A549 (cell line): Measurements from ENCODE around the gene MRPS15. TPM values are rescaled to one million over a fixed set of nuclear protein-coding genes. Genes with fewer than 3 reads are reported as not detected.

Source experiments
- ATAC-seq, 2 experiments: fragments of 200-7000 bp in 1 of 2; fragments of >200 bp in 1 of 2; cut with Nextera tagmentation in 1 of 2; cut with Tn5 transposase in 1 of 2; 3 replicates each; pipeline versions ENCODE4 v1.8.0 to v1.9.1; 2018 to 2020; ENCODE audit warnings: mild to moderate bottlenecking in 1 of 2, moderate library complexity in 1 of 2
- CTCF ChIA-PET: fragments of 300-600 bp; sonication (Branson Sonifier 250); formaldehyde crosslinking; extraction: SDS; loops from one replicate; lab custom pipeline; 2021; ENCODE audit warnings: antibody characterized with exemption, inconsistent platforms; lab: Yijun Ruan, JAX
- POLR2A ChIA-PET: fragments of 350-600 bp; formaldehyde crosslinking; extraction: SDS; loops from one replicate; lab custom pipeline; 2021; ENCODE audit warnings: antibody characterized with exemption, inconsistent platforms; lab: Yijun Ruan, JAX
- DNase-seq, 2 experiments: peaks; one replicate each; pipeline versions ENCODE4 v3.0.0 to v3.0.0-alpha.2; 2011 to 2016; ENCODE audit warnings: low read depth in 1 of 2, low spot score in 1 of 2
- FAIRE-seq: peaks from 2 replicates; lab custom pipeline; 2011; peaks lifted over from hg19 to GRCh38; lab: Jason Lieb, UNC
- H3K27ac ChIP-seq, 2 experiments: fragments of >200 bp; sonication (Bioruptor Twin); formaldehyde crosslinking; 3 replicates each; pipeline ENCODE4 v1.5.1; 2016 to 2017
- H3K4me1 ChIP-seq: fragments of >200 bp; sonication (Bioruptor Twin); formaldehyde crosslinking; 3 replicates; pipeline ENCODE4 v1.6.1; 2016
- H3K4me2 ChIP-seq: fragments of >200 bp; sonication (Bioruptor Twin); formaldehyde crosslinking; 3 replicates; pipeline ENCODE4 v1.6.1; 2016
- H3K4me3 ChIP-seq: fragments of >200 bp; sonication (Bioruptor Twin); formaldehyde crosslinking; 3 replicates; pipeline ENCODE4 v1.5.1; 2016
- H3K9me3 ChIP-seq: fragments of >200 bp; sonication (Bioruptor Twin); formaldehyde crosslinking; 3 replicates; pipeline ENCODE4 v1.6.1; 2016
- ATOH8 ChIP-seq: fragments of 250-450 bp; sonication (Bioruptor Pico); IDR thresholded peaks from 2 replicates; pipeline ENCODE4 v1.5.0; 2020; ENCODE audit warnings: low read depth, mild to moderate bottlenecking, moderate library complexity
- BHLHE40 ChIP-seq: IDR thresholded peaks from 2 replicates; pipeline ENCODE4 v1.6.1; 2012; ENCODE audit warnings: low read depth, low read length, inconsistent platforms
- E2F6 ChIP-seq: IDR thresholded peaks from 2 replicates; pipeline ENCODE4 v1.6.1; 2012; ENCODE audit warnings: low read depth, borderline replicate concordance
- ELK1 ChIP-seq: fragments of 150-350 bp; IDR thresholded peaks from 2 replicates; pipeline ENCODE4 v1.6.1; 2014; ENCODE audit warnings: low read depth, mild to moderate bottlenecking, low read length
- GATA3 ChIP-seq: IDR thresholded peaks from 2 replicates; pipeline ENCODE4 v1.6.1; 2012; ENCODE audit warnings: borderline replicate concordance
- MAZ ChIP-seq: fragments of 150-350 bp; IDR thresholded peaks from 2 replicates; pipeline ENCODE4 v1.6.1; 2014; ENCODE audit warnings: antibody characterized with exemption, low read depth, low read length, borderline replicate concordance
- NFE2L2 ChIP-seq: fragments of 150-350 bp; conservative IDR thresholded peaks from 2 replicates; pipeline ENCODE4 v1.6.1; 2014; ENCODE audit warnings: low read length
- PHF8 ChIP-seq: fragments of 200-600 bp; sonication (generic); IDR thresholded peaks from 2 replicates; pipeline ENCODE4 v1.6.1; 2016; ENCODE audit warnings: low read depth, mild to moderate bottlenecking, antibody characterized with exemption, moderate library complexity, borderline replicate concordance
- POLR2AphosphoS2 ChIP-seq: conservative IDR thresholded peaks from 2 replicates; pipeline ENCODE4 v1.6.1; 2012; ENCODE audit warnings: low read length, improper control_type of control experiment, inconsistent platforms
- RAD21 ChIP-seq, 2 experiments: fragments of >200 bp in 1 of 2; sonication (Bioruptor Twin) in 1 of 2; formaldehyde crosslinking in 1 of 2; IDR thresholded peaks in 1 of 2; conservative IDR thresholded peaks in 1 of 2; 2 replicates in 1 of 2; 3 replicates in 1 of 2; pipeline ENCODE4 v1.6.1; 2012 to 2018; ENCODE audit warnings: inconsistent platforms in 1 of 2
- RCOR1 ChIP-seq: fragments of 150-350 bp; IDR thresholded peaks from 2 replicates; pipeline ENCODE4 v1.6.1; 2014; ENCODE audit warnings: antibody characterized with exemption, low read length, low read depth
- SMC3 ChIP-seq: fragments of >200 bp; sonication (Bioruptor Twin); formaldehyde crosslinking; IDR thresholded peaks from 3 replicates; pipeline ENCODE4 v1.6.1; 2018; ENCODE audit warnings: inconsistent platforms
- SREBF2 ChIP-seq: fragments of 450-650 bp; IDR thresholded peaks from 2 replicates; pipeline ENCODE4 v1.6.1; 2014; ENCODE audit warnings: mild to moderate bottlenecking, moderate library complexity
- TP53 ChIP-seq: fragments of 250-450 bp; sonication (Bioruptor Pico); IDR thresholded peaks from 2 replicates; pipeline ENCODE4 v1.5.0; 2021; ENCODE audit warnings: mild to moderate bottlenecking, moderate library complexity
- WGBS: methylation state at CpG from one replicate; pipeline ENCODE4 v1.1.6; 2017; ENCODE audit errors: missing lambda C conversion rate; 5-methylcytosine and 5-hydroxymethylcytosine counted together
- polyA plus RNA-seq, 4 experiments: library from polyadenylated mRNA; depleted of rRNA in 3 of 4; stranded (reverse); fragments of >200 nt; fragmentation: RNase III in 1 of 4; extraction: RNeasy Plus Mini Kit Qiagen cat#74134 plus additional on column Dnase treatment in 1 of 4; gene quantifications; 2 replicates in 3 of 4; 3 replicates in 1 of 4; pipeline ENCODE4 v1.2.3, GENCODE V29; 2011 to 2017
- TF ChIP-seq, protein P1 (sequence below): fragments of 250-450 bp; sonication (Bioruptor Pico); IDR thresholded peaks from 2 replicates; pipeline ENCODE4 v1.5.0; 2021; ENCODE audit warnings: mild to moderate bottlenecking, moderate library complexity, borderline replicate concordance
- TF ChIP-seq, protein P2 (sequence below): IDR thresholded peaks from 2 replicates; pipeline ENCODE4 v1.6.1; 2012
- TF ChIP-seq, protein P3 (sequence below): fragments of >200 bp; sonication (Bioruptor Twin); formaldehyde crosslinking; IDR thresholded peaks from 3 replicates; pipeline ENCODE4 v1.5.1; 2016
- TF ChIP-seq, protein P4 (sequence below): fragments of 200-600 bp; sonication (generic); IDR thresholded peaks from 2 replicates; pipeline ENCODE4 v1.6.1; 2016; ENCODE audit warnings: antibody characterized with exemption, mild to moderate bottlenecking, moderate library complexity

The MRPS15 gene
- polyA plus RNA-seq, 2 of the 4 experiments (the other 2 are of a cell fraction): 74.7 to 79.7 TPM

DNA sequence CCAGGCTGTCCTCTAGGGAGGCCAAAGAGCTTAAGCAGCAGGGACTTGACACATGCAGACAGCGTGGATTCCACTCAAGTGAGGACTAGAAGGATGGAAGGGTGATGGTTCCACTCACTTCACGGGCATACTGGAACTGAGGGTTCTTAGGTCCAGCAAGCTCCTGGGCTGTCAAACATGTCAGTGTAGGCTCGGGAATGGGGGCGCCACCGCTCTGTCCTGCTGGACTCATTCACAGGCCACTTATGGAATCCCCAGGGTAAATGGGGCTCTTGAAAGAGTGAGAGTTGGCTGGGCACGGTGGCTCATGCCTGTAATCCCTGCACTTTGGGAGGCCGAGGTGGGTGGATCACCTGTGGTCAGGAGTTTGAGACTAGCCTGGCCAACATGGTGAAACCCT, 46.2 kb upstream of the MRPS15 start:
- ATAC-seq (no peak), FAIRE-seq (no peak), DNase-seq (no peak)
- H3K27ac ChIP-seq: no peak overlapping the region
- no peaks in the 10 kb centered on the region for H3K9me3 ChIP-seq
- 65% methylated on average over 3 of the region's 7 CpGs for WGBS
- POLR2A ChIA-PET: no interaction called here
- H3K4me1 ChIP-seq: no peaks in the 10 kb centered on the region
- TF ChIP-seq SMC3 (no peak), RAD21 (conservative IDR thresholded peaks at IDR 0.05 in 1 of 2, IDR thresholded peaks at IDR 0.05 in 1 of 2) (no peak), ELK1 (no peak), GATA3 (no peak), PHF8 (no peak), RCOR1 (no peak), SREBF2 (no peak), MAZ (no peak), ATOH8 (CRISPR knock-in tag) (no peak), NFE2L2 (no peak), E2F6 (no peak), POLR2AphosphoS2 (no peak), TP53 (CRISPR knock-in tag) (no peak), BHLHE40 (no peak)
- TF ChIP-seq, protein P1, sequence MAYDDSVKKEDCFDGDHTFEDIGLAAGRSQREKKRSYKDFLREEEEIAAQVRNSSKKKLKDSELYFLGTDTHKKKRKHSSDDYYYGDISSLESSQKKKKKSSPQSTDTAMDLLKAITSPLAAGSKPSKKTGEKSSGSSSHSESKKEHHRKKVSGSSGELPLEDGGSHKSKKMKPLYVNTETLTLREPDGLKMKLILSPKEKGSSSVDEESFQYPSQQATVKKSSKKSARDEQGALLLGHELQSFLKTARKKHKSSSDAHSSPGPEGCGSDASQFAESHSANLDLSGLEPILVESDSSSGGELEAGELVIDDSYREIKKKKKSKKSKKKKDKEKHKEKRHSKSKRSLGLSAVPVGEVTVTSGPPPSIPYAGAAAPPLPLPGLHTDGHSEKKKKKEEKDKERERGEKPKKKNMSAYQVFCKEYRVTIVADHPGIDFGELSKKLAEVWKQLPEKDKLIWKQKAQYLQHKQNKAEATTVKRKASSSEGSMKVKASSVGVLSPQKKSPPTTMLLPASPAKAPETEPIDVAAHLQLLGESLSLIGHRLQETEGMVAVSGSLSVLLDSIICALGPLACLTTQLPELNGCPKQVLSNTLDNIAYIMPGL (CRISPR knock-in tag): no peak
- TF ChIP-seq, protein P2, sequence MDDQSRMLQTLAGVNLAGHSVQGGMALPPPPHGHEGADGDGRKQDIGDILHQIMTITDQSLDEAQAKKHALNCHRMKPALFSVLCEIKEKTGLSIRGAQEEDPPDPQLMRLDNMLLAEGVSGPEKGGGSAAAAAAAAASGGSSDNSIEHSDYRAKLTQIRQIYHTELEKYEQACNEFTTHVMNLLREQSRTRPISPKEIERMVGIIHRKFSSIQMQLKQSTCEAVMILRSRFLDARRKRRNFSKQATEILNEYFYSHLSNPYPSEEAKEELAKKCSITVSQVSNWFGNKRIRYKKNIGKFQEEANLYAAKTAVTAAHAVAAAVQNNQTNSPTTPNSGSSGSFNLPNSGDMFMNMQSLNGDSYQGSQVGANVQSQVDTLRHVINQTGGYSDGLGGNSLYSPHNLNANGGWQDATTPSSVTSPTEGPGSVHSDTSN: no peak
- TF ChIP-seq, protein P3, sequence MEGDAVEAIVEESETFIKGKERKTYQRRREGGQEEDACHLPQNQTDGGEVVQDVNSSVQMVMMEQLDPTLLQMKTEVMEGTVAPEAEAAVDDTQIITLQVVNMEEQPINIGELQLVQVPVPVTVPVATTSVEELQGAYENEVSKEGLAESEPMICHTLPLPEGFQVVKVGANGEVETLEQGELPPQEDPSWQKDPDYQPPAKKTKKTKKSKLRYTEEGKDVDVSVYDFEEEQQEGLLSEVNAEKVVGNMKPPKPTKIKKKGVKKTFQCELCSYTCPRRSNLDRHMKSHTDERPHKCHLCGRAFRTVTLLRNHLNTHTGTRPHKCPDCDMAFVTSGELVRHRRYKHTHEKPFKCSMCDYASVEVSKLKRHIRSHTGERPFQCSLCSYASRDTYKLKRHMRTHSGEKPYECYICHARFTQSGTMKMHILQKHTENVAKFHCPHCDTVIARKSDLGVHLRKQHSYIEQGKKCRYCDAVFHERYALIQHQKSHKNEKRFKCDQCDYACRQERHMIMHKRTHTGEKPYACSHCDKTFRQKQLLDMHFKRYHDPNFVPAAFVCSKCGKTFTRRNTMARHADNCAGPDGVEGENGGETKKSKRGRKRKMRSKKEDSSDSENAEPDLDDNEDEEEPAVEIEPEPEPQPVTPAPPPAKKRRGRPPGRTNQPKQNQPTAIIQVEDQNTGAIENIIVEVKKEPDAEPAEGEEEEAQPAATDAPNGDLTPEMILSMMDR: no peak
- TF ChIP-seq, protein P4, sequence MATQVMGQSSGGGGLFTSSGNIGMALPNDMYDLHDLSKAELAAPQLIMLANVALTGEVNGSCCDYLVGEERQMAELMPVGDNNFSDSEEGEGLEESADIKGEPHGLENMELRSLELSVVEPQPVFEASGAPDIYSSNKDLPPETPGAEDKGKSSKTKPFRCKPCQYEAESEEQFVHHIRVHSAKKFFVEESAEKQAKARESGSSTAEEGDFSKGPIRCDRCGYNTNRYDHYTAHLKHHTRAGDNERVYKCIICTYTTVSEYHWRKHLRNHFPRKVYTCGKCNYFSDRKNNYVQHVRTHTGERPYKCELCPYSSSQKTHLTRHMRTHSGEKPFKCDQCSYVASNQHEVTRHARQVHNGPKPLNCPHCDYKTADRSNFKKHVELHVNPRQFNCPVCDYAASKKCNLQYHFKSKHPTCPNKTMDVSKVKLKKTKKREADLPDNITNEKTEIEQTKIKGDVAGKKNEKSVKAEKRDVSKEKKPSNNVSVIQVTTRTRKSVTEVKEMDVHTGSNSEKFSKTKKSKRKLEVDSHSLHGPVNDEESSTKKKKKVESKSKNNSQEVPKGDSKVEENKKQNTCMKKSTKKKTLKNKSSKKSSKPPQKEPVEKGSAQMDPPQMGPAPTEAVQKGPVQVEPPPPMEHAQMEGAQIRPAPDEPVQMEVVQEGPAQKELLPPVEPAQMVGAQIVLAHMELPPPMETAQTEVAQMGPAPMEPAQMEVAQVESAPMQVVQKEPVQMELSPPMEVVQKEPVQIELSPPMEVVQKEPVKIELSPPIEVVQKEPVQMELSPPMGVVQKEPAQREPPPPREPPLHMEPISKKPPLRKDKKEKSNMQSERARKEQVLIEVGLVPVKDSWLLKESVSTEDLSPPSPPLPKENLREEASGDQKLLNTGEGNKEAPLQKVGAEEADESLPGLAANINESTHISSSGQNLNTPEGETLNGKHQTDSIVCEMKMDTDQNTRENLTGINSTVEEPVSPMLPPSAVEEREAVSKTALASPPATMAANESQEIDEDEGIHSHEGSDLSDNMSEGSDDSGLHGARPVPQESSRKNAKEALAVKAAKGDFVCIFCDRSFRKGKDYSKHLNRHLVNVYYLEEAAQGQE: no peak
- H3K4me3 ChIP-seq: no peak overlapping the region
- CTCF ChIA-PET: interaction anchor here (0.7 kb wide), 1 partner anchor 621 kb away, joined by 3 read pairs; no protein-coding TSS in a partner anchor
- H3K4me2 ChIP-seq: no peak overlapping the region
